ENCODE measurements around the gene VRK1. TPM values are rescaled to one million over a fixed set of nuclear protein-coding genes. Genes with fewer than 3 reads are reported as not detected.

The VRK1 gene
- total RNA-seq, 1 donor from 2014 or later = 30.2 TPM

DNA sequence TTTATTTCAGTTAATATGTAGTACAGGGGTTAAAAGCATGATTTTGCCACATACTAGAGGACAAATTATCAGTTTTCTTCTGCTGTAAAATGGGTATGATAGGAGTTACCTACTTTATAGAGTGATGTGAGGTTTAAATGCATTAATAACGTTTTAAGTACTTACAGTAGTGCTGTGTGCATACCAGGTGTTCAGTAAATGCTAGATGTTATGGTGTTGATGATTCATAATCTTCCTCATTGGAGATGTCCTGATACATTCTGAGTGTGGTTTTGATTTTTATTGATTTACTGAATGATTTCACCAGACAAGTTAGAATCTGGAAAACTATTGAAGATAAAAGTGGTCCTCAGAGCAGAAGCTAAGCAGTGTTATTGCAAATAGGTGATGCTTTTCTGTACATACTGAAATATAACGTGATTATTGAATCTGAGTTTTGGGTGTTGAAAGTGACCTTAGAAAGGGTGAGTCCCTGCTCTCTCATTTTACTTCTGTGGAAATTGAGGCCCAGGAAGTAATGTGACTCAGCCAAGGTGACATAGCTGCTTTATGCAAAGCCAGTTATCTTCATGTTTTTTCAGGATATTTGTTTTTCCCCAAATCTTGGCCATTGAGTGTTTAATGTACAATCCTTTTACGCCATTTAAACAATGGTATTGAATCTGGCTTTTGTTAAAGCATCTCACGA, 54.7 kb downstream of the VRK1 start:
- Mint-ChIP-seq H3K4me1 (peaks cover 2% of the 10 kb centered on the region), H3K27me3 (no peaks in the 10 kb centered on the region), H3K4me3 (no peak overlapping the region), H3K27ac (no peak overlapping the region), H3K9me3 (no peaks in the 10 kb centered on the region), H3K36me3 (ENCODE audit: low read depth) (peaks cover 51% of the 10 kb centered on the region)
- CTCF ChIA-PET = interaction anchor here (1.4 to 1.9 kb wide), 3 partner anchors 8 to 285 kb away, joined by 4 to 8 read pairs (median 8); no protein-coding TSS in a partner anchor
- intact Hi-C loops (cut with micrococcal nuclease) = loop anchor here (2.0 kb wide), 1 partner anchor 267 kb away; no protein-coding TSS in a partner anchor
- POLR2A ChIA-PET = no interaction called here
- ATAC-seq (ENCODE audit: low read depth) (no peak), DNase-seq (no peak)
- TF ChIP-seq CTCF (IDR thresholded peaks at IDR 0.05) = no peak

DNA sequence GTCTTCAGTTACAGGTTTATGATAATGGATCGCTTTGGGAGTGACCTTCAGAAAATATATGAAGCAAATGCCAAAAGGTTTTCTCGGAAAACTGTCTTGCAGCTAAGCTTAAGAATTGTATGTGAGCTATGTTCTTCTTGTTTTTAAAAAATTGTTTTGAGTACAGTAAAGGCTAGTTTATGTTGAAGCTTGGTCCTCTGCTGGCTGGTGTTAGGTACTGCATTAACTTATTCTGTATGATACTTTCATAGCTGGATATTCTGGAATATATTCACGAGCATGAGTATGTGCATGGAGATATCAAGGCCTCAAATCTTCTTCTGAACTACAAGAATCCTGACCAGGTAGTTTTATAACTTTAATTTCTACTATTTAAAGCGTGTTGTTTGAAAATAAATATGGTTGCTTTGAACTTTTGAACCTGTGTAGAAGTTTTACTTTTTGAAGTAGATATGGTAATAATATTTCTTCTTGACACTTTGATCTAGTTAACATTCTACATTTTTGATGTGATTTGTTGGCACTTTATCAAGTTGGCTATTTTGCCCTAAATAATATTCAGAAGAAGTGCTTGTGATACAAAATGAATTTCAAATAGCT, 55.7 kb downstream of the VRK1 start:
- DNase-seq = no peak
- Mint-ChIP-seq H3K27me3 (no peaks in the 10 kb centered on the region), H3K36me3 (ENCODE audit: low read depth) (peaks cover 54% of the 10 kb centered on the region), H3K27ac (no peak overlapping the region), H3K4me1 (peaks cover 2% of the 10 kb centered on the region), H3K9me3 (no peaks in the 10 kb centered on the region), H3K4me3 (no peak overlapping the region)
- CTCF ChIA-PET = interaction anchor here (0.8 to 1.9 kb wide), 7 partner anchors 9 to 286 kb away, joined by 3 to 8 read pairs (median 4); partner anchors contain the start of gene VRK1
- no peak for ATAC-seq (ENCODE audit: low read depth)
- no peak for TF ChIP-seq CTCF (IDR thresholded peaks at IDR 0.05)
- intact Hi-C loops (cut with micrococcal nuclease) = loop anchor here (2.0 kb wide), 1 partner anchor 268 kb away; no protein-coding TSS in a partner anchor
- POLR2A ChIA-PET = no interaction called here

GRCh38 chr14:96858643-96859042, 61.5 kb downstream of the VRK1 start:
- intact Hi-C loops (cut with micrococcal nuclease) = no loop called here
- CTCF ChIA-PET = no interaction called here
- H3K36me3 Mint-ChIP-seq (ENCODE audit: low read depth) = peaks cover 54% of the 10 kb centered on the region

GRCh38 chr14:96861568-96862310, 64.6 kb downstream of the VRK1 start:
- no peak for TF ChIP-seq CTCF (IDR thresholded peaks at IDR 0.05)
- Mint-ChIP-seq H3K36me3 (ENCODE audit: low read depth) (peaks cover 69% of the 10 kb centered on the region), H3K4me3 (no peak overlapping the region), H3K9me3 (no peaks in the 10 kb centered on the region), H3K4me1 (no peaks in the 10 kb centered on the region), H3K27ac (no peak overlapping the region), H3K27me3 (no peaks in the 10 kb centered on the region)
- POLR2A ChIA-PET = no interaction called here
- DNase-seq = no peak
- no peak for ATAC-seq (ENCODE audit: low read depth)
- intact Hi-C loops (cut with micrococcal nuclease) = no loop called here
- CTCF ChIA-PET = interaction anchor here (0.9 kb wide), 1 partner anchor 9 kb away, joined by 6 read pairs; no protein-coding TSS in a partner anchor

More at GRCh38 chr14:96858643-96859042, 61.5 kb downstream of the VRK1 start:
- ATAC-seq (ENCODE audit: low read depth) = no peak
- Mint-ChIP-seq H3K27ac (no peak overlapping the region), H3K27me3 (no peaks in the 10 kb centered on the region), H3K9me3 (no peaks in the 10 kb centered on the region), H3K4me3 (no peak overlapping the region), H3K4me1 (no peaks in the 10 kb centered on the region)
- POLR2A ChIA-PET = no interaction called here
- no peak for DNase-seq
- no peak for TF ChIP-seq CTCF (IDR thresholded peaks at IDR 0.05)
